PFSK-1 (cell line): ENCODE data around the gene SAMSN1.

ENCODE experiments used
- FOXP2 ChIP-seq: optimal IDR thresholded peaks from 2 replicates; pipeline ENCODE3; 2011; ENCODE audit warnings: borderline replicate concordance, control low read depth, inconsistent platforms; ENCODE audit not compliant: insufficient read depth; ENCODE audit errors: extremely low read length, extremely low read depth
- POLR2AphosphoS5 ChIP-seq: IDR thresholded peaks from 2 replicates; pipeline ENCODE4 v1.6.1; 2012; ENCODE audit warnings: low read depth, mild to moderate bottlenecking, control low read depth, low read length, moderate library complexity
- REST ChIP-seq, 2 experiments: IDR thresholded peaks; 2 replicates each; pipeline versions ENCODE4 v1.6.1 to v1.8.0; 2011 to 2012; ENCODE audit warnings: low read depth in 2 of 2, low read length in 2 of 2, control low read depth in 1 of 2, inconsistent platforms in 1 of 2, mild to moderate bottlenecking in 1 of 2, moderate library complexity in 1 of 2; ENCODE audit not compliant: insufficient read depth in 1 of 2
- SIN3A ChIP-seq: IDR thresholded peaks from 2 replicates; pipeline ENCODE4 v1.6.1; 2012; ENCODE audit warnings: mild to moderate bottlenecking, low read length, moderate library complexity, borderline replicate concordance; ENCODE audit not compliant: insufficient read depth
- TAF1 ChIP-seq: IDR thresholded peaks from 2 replicates; pipeline ENCODE4 v1.6.1; 2012; ENCODE audit warnings: low read length, control low read depth, borderline replicate concordance; ENCODE audit not compliant: insufficient read depth

GRCh38 chr21:14497825-14498224 is 48.3 kb downstream of the SAMSN1 start:
- TF ChIP-seq POLR2AphosphoS5 (no peak), REST (IDR thresholded peaks at IDR 0.05; ENCODE audit: insufficient read depth in 1 of 2, low read depth in 2 of 2, low read length in 2 of 2) (no peak), FOXP2 (no peak), SIN3A (no peak), TAF1 (no peak)
